Effector memory CD4-positive, alpha-beta T cell (primary cell): ENCODE results near the gene CD7.

Source experiments
- DNase-seq, 3 donors: peaks; one replicate each; pipeline ENCODE4 v3.0.0-alpha.2; 2020
- H3K27ac ChIP-seq: 2 replicates; pipeline ENCODE4 v1.7.0; 2013; ENCODE audit warnings: mild to moderate bottlenecking, low read length, moderate library complexity; ENCODE audit not compliant: insufficient read depth, poor library complexity, severe bottlenecking
- H3K27me3 ChIP-seq: replicated peaks from 2 replicates; pipeline ENCODE4 v1.7.0; 2013; ENCODE audit warnings: mild to moderate bottlenecking, low read length; ENCODE audit not compliant: insufficient read depth, control insufficient read depth, poor library complexity, severe bottlenecking
- H3K36me3 ChIP-seq: 2 replicates; pipeline ENCODE4 v1.7.0; 2013; ENCODE audit warnings: mild to moderate bottlenecking, low read length, moderate library complexity; ENCODE audit not compliant: control insufficient read depth, insufficient read depth
- H3K4me1 ChIP-seq: 2 replicates; pipeline ENCODE4 v1.7.0; 2013; ENCODE audit warnings: low read length, mild to moderate bottlenecking; ENCODE audit not compliant: control insufficient read depth, insufficient read depth, poor library complexity, severe bottlenecking
- H3K4me3 ChIP-seq: 2 replicates; pipeline ENCODE4 v1.7.0; 2013; ENCODE audit warnings: low read length, low read depth, mild to moderate bottlenecking; ENCODE audit not compliant: insufficient read depth, poor library complexity, severe bottlenecking
- H3K9me3 ChIP-seq: 2 replicates; pipeline ENCODE4 v1.7.0; 2013; ENCODE audit warnings: mild to moderate bottlenecking, low read length, moderate library complexity; ENCODE audit not compliant: control insufficient read depth

Gene CD7

DNA sequence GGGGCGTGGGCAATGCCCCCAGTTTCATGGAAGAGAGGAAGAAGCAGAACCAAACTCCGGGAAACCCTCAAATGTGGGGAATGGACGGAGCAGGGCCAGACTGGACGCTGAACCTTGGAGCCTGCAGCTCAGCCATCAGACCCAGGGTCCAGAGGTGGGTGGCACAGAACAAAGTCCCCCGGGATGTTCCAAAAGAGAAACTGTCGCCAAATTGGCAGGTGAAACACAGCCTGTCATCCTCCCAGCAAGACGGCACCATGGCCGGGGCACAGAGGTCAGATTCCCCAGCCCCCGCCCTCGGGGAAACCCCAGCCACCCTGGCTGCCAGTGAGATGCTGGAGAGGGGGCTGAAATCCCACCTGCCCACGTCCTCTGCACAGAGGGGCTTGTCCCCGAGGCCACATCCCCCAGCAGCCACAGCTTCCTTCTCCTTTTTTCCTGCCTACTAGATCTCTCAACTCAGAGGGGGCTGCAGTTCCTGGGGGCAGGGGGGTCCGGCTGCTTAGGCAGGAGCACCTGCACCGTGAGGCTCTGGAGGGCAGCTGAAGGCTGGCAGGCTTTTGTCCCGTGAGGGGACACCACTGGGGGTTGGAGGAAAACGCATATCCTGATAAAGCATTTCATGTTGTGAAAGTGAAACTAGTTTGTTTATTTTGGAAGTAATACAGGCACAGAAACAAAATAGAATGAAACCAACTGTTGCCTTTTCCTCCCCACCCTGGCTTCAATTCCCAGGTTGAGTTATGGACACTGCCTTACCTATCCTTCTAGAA, 17.4 kb upstream of the CD7 start:
- H3K27me3 ChIP-seq, result no peaks in the 10 kb centered on the region

DNA sequence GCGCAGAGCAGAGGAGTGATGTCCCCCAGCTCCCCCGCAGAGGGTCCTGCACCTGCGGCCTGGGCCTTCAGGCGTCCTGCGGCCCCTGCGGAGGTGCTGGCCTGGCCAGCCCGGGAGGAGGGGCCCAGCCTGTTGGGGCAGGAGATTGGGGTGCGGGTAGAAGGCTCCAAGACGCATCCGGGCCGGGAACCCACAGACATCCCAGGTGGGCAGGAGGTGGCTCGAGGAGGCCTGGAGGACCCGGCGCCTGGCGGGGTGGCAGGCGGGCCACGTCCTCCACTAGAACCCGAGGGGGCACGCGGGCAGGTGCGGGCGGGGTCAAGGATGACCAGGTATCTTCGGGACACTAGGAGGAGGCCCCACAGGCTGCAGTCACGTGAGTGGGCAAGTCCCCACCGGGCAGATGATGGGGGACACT, 16.8 kb upstream of the CD7 start:
- H3K4me1 ChIP-seq, result peaks cover 27% of the 10 kb centered on the region
- H3K9me3 ChIP-seq, result no peaks in the 10 kb centered on the region
- no peak overlapping the region for H3K27ac ChIP-seq
- H3K27me3 ChIP-seq, result no peaks in the 10 kb centered on the region
- H3K36me3 ChIP-seq, result no peaks in the 10 kb centered on the region
- peak overlapping the region; percentile 75 for H3K4me3 ChIP-seq
- DNase-seq, result no peak

More for the DNA sequence above, 17.4 kb upstream of the CD7 start:
- Histone ChIP-seq H3K36me3 (no peaks in the 10 kb centered on the region), H3K27ac (peak overlapping the region; percentile 35), H3K9me3 (no peaks in the 10 kb centered on the region), H3K4me3 (peak overlapping the region; percentile 75), H3K4me1 (peaks cover 27% of the 10 kb centered on the region)
- no peak for DNase-seq

DNA sequence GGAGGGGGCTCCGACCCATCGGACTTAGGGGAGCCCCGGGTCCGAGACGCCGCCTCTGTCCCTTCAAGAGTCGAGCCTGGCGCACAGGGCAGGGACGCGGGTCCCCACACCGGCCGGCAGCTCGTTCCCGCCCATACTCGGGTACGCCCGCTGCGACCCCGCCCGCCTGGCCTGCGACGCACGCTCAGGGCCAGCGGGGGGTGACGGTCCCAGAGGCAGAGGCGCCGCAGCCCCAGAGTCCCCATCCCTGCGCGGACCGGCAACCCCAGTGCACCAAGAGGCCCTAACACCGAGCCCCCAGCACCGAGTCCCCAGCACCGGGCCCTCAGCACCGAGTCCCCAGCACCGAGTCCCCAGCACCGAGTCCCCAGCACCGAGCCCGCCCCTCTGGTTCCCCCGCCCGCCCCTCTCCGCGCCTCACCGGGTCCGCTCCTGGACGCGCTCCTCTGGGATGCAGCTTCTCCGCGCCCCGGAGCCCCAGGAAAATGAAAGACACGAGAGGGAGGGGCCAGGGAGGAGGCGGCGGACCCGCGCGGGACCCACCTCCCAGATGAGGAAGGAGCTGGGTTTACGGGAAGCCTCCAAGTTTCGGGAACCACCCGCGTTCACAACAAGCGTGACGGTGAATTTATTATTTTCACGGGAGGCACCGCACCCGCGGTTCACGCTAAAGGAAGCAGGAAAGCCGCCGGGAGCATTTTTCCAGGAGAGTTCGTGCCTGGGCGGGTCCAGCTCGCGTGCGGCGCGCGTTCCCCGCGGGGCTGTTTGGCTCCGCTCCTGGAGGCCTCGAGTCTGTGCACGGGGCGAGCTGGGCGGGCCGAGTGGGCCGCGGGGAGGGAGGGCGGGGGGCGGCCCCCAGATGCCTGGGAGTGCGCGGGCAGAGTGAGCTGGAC, 16.1 kb upstream of the CD7 start, which contains the start of gene SECTM1:
Gene SECTM1, minus strand, starts transcription at position 488 of the 893 bp plus-strand sequence. CDS start 6,526 bp downstream, outside the sequence.
- no peaks in the 10 kb centered on the region for H3K27me3 ChIP-seq
- DNase-seq, result no peak
- no peaks in the 10 kb centered on the region for H3K36me3 ChIP-seq
- H3K4me3 ChIP-seq, result peak within 1 kb of the TSS; percentile 75
- no peaks in the 10 kb centered on the region for H3K9me3 ChIP-seq
- H3K27ac ChIP-seq, result no peak within 1 kb of the TSS
- peaks cover 27% of the 10 kb centered on the region for H3K4me1 ChIP-seq

DNA sequence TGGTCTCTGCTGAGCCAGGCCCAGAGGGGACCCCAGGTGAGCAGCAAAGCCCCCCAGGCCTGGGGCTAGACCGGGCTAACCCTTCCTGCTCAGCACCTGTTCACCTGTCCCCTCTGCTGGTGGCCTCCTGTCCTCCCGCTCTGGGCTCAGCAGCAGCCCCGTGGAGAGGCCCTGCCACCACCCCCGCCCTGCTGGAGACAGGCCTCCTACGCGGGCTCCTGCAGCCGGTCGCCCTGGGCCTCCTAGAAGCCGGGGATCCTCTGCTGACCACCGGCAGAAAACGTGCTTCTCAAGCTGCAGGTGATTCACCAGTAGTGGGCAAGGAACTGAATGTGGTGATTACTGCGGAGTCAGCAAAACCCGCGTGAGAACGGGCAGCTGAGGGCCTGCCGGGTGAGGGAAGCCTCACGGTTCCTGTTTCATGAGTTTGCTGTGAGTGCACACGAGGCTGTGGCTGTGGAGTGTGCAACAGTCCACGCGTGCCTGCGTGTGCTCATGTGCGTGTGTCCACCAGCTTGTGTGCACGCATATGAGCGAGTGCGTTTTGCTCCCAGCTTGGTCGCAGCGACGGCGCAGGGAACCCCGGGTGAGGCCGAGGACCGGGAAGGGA, 15.4 kb upstream of the CD7 start:
- Histone ChIP-seq H3K9me3 (no peaks in the 10 kb centered on the region), H3K4me1 (peaks cover 27% of the 10 kb centered on the region), H3K36me3 (no peaks in the 10 kb centered on the region), H3K27me3 (no peaks in the 10 kb centered on the region), H3K4me3 (peak overlapping the region; percentile 65), H3K27ac (no peak overlapping the region)
- no peak for DNase-seq

DNA sequence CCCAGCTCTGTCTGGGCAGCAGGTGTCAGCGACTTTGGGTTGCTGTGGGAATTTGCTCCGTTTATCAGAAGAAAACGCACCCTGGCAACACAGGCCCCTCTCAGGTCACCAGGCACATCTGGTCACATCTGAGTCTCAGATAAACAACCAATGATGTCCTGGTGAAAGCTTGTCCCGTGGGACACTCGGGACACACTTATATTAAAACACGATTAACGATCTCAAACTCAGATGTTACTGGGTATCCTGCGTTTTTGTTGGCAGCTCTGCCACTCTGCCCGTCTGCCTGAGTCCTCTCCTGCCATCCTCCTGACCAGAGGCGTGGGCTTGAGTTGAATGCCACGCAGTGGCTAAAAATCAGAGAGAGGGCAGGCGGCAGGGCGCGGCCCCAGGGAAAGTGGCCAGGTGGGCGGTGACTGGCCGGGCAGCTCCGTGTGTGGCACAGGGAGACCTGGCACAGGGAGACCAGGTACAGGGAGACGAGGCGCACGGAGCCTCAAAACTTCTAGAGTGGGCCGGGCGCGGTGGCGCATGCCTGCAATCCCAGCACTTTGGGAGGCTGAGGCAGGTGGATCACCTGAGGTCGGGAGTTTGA, 14.0 kb upstream of the CD7 start:
- H3K4me1 ChIP-seq, result peaks cover 27% of the 10 kb centered on the region
- no peaks in the 10 kb centered on the region for H3K9me3 ChIP-seq
- no peaks in the 10 kb centered on the region for H3K36me3 ChIP-seq
- H3K27me3 ChIP-seq, result no peaks in the 10 kb centered on the region
- DNase-seq, result no peak
- H3K4me3 ChIP-seq, result no peak overlapping the region
- H3K27ac ChIP-seq, result no peak overlapping the region

DNA sequence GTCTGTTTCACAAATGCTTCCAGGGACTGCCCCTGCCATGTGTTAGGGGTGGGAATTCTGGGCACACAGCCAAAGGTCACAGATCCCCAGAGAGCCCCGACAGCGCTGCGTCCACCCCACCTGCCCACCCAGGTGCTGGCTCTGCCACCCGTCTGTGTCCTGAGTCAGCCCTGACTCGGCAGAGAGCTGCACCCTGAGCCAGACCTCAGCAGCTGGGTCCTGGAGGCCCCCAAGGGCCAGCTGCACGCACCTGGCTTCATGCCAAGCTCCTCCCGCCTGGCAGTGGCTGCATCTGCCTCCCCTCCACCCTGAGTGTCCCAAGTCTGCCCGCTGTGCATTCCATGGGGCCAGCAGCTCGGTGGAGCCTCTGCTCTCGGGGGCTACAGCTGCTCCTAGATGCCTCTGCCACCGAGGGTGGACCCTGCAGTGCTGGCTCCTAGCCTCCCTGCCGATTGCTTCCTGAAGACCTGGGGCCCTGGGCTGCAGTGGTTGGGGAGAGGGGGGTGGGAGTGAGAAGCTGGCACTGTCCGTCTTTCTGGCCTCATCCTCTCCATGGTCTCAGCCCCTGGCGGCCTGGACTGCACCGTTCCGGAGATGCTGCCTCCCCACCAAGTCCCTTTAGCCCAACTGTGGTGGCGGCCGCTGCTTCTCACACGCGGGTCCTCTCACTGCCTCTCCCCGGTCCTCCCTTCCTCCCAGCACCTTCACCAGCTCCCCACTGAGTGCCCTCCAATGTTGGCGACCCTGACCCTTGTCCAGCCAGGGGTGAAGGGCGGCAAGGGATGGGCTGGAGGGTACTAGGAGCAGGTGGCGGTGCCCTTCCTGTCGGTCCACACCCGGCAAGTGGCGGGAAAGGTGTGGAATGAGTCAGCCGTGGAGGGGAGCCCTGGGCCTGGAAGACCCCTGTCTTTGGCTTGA, 13.2 kb upstream of the CD7 start:
- Histone ChIP-seq H3K27ac (no peak overlapping the region), H3K9me3 (no peaks in the 10 kb centered on the region), H3K4me1 (peaks cover 27% of the 10 kb centered on the region), H3K27me3 (no peaks in the 10 kb centered on the region), H3K36me3 (no peaks in the 10 kb centered on the region), H3K4me3 (no peak overlapping the region)
- DNase-seq, result no peak

DNA sequence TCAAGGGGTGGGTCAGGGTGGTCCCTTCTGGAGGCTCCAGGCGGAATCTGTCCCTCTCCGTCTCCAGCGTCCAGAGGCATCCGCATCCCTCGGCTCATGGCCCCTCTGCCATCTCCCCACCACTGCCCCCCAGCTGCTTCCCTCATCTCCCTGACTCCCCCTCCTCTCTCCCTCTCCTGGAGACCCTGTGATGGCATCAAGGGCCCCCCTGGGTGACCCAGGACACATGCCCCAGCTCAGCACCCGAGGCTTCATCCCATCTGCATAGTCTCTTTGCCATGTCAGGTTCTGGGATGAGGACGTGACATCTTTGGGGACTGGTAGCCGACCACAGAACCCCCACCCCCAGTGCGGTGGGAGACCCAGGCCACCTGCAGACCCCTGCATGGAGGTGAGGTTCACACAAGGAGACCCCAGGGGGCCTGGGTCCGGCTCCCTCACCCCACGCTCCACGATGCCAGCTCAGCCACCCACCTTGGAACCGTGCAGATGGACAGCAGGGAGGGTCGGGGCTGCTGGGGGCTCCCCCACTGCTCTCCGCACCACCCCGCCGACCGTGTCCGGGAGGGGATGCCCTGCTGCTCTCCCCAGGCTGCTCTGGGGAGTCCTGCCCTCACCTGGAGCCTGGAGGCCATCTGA, 12.4 kb upstream of the CD7 start:
- H3K4me3 ChIP-seq, result no peak overlapping the region
- H3K9me3 ChIP-seq, result no peaks in the 10 kb centered on the region
- H3K27ac ChIP-seq, result no peak overlapping the region
- H3K27me3 ChIP-seq, result no peaks in the 10 kb centered on the region
- no peak for DNase-seq
- H3K4me1 ChIP-seq, result peaks cover 25% of the 10 kb centered on the region
- no peaks in the 10 kb centered on the region for H3K36me3 ChIP-seq

DNA sequence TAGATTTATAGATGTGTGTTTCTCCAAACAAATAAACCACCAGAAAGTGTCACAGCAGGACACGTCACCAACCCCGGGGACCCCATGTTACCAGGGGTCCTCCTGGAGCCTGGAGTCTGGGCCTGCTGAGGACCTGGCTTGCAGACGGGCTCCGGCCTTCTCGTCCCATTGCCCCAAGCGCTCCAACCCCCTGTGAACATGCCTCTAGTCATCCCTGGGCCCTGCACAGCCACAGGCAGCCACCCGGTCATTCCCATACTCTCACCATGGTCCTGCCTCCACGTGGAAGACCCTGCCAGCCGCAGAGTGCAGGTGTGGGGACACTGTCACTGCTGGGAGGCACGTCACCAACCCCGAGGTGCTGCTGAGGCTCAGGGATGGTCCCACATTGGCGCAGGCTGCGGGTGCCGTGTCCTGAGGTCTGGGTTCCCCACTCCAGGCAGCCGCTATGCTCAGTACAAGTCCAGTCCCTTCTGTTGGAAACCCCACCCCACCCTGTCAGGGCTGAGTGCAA, 11.6 kb upstream of the CD7 start:
- Histone ChIP-seq H3K9me3 (no peaks in the 10 kb centered on the region), H3K27me3 (no peaks in the 10 kb centered on the region), H3K4me1 (peaks cover 17% of the 10 kb centered on the region), H3K4me3 (no peak overlapping the region), H3K27ac (no peak overlapping the region), H3K36me3 (no peaks in the 10 kb centered on the region)
- no peak for DNase-seq
